C4-2B (cell line): Measurements from ENCODE around the gene WDR5.

ENCODE experiments used
- ZFX ChIP-seq: fragments of 450-650 bp; IDR thresholded peaks from 2 replicates; pipeline ENCODE4 v1.6.1; 2017
- TF ChIP-seq, protein P1 (sequence below): fragments of 450-650 bp; conservative IDR thresholded peaks from 2 replicates; pipeline ENCODE4 v1.5.1; 2017; ENCODE audit warnings: mild to moderate bottlenecking

- TF ChIP-seq, protein P1, sequence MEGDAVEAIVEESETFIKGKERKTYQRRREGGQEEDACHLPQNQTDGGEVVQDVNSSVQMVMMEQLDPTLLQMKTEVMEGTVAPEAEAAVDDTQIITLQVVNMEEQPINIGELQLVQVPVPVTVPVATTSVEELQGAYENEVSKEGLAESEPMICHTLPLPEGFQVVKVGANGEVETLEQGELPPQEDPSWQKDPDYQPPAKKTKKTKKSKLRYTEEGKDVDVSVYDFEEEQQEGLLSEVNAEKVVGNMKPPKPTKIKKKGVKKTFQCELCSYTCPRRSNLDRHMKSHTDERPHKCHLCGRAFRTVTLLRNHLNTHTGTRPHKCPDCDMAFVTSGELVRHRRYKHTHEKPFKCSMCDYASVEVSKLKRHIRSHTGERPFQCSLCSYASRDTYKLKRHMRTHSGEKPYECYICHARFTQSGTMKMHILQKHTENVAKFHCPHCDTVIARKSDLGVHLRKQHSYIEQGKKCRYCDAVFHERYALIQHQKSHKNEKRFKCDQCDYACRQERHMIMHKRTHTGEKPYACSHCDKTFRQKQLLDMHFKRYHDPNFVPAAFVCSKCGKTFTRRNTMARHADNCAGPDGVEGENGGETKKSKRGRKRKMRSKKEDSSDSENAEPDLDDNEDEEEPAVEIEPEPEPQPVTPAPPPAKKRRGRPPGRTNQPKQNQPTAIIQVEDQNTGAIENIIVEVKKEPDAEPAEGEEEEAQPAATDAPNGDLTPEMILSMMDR = no peak
- TF ChIP-seq ZFX = no peak
Observed at GRCh38 chr9:134189145-134189469, 53.2 kb downstream of the WDR5 start.
